Activated CD4-positive, alpha-beta T cell treated with anti-CD3 and anti-CD28 coated beads for 48 hours (primary cell): Measurements from ENCODE around the gene ZNF189.

ENCODE experiments used
- DNase-seq: peaks from one replicate; pipeline ENCODE4 v3.0.0-alpha.2; 2020

Gene ZNF189

GRCh38 chr9:101421653-101422065, 23.0 kb downstream of the ZNF189 start:
- DNase-seq, result no peak

DNA sequence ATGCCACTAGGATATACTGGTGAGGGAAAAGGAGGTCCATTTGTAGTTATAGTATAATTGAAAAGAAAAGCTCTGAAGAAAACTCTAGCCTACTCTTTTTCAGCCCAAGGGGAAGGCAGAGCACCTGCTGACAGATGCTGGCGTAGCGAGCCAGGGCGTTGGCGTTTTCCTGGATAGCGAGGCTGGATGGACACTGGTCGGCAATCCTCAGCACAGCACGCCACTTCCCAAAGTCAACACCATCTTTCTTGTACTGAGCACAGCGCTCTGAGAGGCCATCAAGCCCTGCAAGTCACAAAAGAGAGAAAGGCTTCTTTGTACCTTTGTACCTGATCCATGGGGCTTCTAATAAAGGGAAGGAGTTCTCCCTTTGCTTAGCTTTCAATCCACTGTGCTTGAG, 28.7 kb downstream of the ZNF189 start:
- no peak for DNase-seq

DNA sequence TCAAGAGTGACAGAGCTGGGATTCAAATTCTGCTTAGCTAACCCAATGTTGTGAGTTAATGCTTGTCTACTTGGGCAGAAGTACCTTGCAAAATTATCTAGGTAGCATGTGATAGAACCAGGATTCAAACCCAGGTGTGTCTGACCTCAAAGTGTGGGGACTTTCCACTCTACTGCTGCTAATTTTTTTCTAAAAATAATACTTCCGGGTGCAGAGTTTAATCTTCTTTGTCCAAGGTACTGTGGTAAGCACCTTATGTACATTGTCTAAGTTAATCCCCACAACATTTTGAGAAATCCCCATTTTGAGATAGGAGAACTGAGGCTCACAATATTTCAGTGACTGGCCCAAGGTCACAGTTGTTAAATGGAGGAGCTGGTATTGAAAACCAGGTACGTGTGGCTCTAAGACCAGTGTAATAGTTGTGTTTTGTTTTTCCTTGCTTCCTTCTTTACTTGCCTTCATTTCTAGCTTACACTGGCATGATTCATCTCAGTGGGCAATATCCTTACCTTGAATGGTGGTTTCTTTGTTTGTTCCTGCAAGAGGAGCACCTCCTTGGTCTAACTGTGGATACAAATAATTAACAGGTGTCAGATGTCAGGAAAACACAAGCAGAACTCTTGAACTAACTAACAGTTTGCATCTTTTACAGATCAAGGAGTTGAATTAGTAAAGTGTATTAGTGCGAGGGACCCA, 29.5 kb downstream of the ZNF189 start:
- no peak for DNase-seq

DNA sequence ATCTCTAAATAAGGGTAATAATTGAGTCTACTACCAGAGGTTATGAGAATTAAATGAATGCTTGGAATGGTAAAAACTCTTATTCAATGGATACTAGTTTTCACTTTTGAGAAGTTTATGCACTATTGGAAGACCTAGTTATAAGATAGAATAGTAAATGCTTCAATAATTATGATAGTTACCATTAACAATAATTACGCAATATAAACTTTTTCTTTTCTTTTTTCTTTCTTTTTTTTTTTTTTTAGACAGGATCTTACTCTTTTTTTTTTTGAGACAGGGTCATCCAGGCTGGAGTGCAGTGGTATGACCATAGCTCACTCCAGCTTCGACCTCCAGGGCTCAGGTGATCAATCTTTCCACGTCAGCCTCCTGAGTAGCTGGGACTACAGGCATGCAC, 30.3 kb downstream of the ZNF189 start:
- DNase-seq, result no peak

DNA sequence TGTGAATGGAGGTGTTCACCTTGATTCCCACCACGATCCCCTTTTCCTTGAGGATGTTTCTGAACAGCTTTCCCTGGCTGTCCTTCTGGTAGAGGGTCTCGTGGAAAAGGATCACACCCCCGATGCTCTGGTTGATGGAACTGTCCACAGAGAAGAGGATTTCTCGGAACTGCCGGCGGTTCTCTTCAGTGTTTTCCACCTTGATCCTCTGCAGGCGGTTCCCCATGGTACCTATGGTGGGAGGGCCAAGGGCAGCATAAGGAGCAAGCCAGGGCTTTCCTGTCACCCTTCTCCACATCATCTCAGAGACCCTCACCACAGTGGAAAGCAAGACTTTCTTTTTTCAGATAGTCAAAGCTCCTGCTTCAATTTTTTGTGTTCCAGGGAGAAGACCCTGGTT, 31.1 kb downstream of the ZNF189 start:
- DNase-seq, result no peak

- DNase-seq, result no peak
Observed at GRCh38 chr9:101432171-101432570, 33.5 kb downstream of the ZNF189 start.

GRCh38 chr9:101432740-101433139, 34.1 kb downstream of the ZNF189 start:
- DNase-seq, result no peak

- DNase-seq, result no peak
Observed at GRCh38 chr9:101433229-101433628, 34.6 kb downstream of the ZNF189 start.

DNA sequence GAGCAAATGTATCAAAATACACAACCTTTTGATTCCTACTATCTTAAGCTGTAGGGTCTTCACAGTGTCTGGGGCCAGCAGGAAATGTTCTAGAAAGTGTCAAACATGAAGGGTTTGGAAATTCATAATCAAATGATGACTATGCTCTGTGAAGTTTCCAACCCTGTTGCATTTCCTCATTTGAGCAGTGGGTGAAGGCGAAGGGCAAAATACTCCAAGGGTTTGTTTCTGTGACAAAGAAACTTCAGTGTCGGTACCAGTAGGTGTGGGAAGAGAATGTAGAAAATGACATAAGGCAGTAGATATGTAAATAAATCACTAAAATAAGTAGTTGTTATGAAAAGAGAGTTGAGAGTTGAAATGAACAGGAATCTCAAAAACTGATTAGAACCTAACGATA, 36.3 kb downstream of the ZNF189 start:
- DNase-seq, result no peak

DNA sequence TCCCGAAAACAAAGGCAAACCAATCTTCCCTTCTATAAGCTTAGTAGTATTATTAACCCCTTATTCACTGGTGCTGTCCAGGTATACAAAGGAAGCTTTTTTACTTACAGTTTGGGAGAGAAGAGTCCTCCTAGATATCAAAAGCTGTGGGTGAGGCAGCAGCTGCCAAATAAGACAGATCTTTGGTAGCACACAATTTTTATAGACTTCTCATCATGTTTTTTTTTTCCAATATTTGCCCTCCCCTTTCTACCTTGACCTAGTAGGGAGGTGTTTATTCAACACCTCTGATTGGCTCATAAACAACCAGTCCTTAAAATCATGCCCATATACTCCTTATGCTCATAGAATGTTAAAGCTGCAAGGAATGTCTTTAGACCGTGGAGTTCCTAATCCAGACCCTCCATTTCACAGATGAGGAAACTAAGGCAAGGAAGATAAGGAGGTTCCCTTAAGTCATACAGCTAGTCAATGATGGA, 37.0 kb downstream of the ZNF189 start, which contains the start of gene ALDOB:
Gene ALDOB (minus strand): TSS at position 174 of the 479 bp plus-strand sequence. CDS start 4,887 bp downstream, outside the sequence.
- no peak for DNase-seq

GRCh38 chr9:101437806-101438232, 39.2 kb downstream of the ZNF189 start:
- no peak for DNase-seq

- no peak for DNase-seq
Observed at GRCh38 chr9:101438523-101438922, 39.9 kb downstream of the ZNF189 start.

DNA sequence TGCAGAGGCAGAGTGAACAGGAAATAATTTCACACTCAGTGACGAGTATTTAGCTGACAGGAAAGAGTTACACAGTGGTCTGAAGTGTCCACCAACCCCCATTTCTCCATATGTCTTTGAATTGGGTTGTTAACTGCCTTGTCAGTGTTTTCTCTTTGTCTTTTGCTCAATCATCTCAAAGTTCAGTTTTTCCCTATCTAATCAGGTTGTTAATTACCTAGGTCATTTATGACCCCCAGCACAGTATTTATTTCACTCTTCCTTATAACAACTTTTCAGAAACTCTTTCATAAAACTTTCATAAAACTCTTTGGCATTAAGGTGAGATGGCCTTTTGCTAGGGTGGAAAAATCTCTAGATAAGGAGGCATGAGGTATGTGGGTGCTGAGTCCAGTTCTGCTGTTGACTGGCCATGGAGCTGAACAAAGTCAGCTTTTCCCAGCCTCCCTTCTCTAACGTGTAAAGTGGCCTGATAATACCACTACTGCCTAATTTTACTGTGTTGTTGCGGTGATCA, 42.1 kb downstream of the ZNF189 start:
- no peak for DNase-seq

- no peak for DNase-seq
Observed at GRCh38 chr9:101442318-101442717, 43.7 kb downstream of the ZNF189 start.

DNA sequence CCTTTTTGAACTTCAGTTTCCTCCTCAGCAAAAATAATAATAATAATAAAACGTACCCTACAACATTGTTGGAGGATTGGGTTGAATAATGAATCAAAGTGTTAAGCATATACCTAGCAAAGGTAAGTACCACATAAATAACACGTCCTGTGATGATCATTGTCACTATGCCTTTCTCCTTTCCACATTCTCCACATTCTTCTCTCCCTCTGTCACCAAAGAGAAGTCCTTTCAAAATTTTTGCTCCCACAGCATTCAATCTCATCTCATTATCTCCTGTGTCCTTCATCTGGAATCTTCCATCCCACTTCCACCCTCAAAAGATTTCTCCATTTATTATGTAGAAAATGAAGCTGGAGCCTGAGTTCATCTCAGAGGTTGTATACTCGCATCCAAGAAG, 44.1 kb downstream of the ZNF189 start:
- no peak for DNase-seq

DNA sequence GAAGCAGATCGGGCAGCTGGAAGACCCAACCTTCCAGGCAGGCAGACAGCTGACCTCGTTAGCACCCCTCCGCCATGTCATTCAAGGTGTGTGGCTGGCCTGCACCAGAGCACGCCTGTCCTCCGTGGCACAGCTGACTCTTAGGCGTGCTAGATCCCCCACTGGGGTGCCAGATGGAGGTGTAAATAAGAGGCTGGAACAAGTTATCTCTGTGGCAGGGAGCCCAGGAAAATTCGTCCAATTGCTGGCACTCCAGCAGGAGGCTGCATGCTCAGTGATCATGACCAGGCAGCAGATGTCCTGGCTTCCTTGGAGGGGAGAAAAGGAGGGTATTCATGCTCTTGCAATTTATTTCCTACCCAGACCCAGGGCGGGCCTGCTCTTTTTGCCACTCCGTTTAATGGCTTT, 44.7 kb downstream of the ZNF189 start:
- no peak for DNase-seq

GRCh38 chr9:101445353-101446029, 46.8 kb downstream of the ZNF189 start:
- DNase-seq, result no peak

DNA sequence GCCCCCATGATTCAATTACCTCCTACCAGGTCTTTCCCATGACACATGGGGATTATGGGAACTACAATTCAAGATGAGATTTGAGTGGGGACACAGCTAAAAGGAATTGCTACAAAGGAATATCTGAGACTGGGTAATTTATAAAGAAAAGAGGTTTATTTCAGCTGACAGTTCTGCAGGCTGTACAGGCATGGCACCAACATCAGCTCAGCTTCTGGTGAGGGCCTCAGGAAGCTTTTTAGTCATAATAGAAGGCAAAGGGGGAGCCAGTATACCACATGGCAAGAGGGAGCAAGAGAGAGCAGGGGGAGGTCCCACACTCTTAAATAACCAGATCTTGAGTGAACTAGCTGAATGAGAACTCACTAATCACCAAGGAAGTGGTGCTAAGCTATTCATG, 48.1 kb downstream of the ZNF189 start:
- DNase-seq, result no peak

DNA sequence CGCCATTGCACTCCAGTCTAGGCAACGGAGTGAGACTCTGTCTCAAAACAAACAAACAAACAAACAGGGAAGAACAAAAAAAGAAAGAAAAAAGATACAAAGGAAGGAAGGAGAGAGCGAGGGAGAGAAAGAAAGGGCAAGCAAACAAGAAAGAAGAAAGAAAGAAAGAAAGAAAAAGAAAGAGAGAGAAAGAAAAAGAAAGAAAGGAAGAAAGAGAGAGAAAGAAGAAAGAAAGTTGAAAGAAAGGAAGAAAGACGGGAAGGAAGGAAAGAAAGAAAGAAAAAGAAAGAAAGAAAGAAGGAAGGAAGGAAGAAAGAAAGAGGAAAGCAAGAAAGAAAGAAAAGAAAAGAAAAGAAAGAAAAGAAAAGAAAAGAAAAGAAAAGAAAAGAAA, 50.0 kb downstream of the ZNF189 start:
- no peak for DNase-seq

DNA sequence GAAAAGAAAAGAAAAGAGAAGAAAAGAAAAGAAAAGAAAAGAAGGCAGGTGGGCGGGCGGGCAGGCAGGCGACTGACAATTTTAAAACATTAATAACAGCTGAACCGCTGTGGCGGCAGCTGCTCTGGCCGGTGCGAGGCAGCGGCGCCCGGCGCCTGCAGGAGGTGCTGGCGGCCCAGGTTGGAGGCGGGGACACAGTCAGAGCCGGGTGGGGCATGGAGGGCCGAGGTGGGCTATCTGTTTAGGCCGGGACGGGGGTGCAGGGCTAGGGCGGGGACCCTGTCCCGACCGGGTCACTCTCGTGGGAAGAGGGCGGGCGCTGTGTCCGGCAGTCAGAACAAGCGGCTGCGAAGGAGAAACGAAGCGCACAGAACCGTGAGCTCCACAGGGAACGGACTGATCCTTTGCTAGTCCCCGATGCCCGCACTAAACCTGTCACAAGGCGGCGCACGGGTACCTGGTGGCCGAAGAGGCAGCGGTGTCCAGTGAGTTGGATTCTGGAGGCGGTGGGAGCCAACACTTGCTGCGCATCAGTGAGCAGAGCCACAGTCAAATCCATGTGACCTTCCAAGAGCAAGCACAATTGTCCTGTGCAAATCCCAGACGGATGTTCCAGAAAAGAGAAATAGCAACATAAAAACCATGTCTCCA, 50.5 kb downstream of the ZNF189 start:
- DNase-seq, result peak; percentile 64

DNA sequence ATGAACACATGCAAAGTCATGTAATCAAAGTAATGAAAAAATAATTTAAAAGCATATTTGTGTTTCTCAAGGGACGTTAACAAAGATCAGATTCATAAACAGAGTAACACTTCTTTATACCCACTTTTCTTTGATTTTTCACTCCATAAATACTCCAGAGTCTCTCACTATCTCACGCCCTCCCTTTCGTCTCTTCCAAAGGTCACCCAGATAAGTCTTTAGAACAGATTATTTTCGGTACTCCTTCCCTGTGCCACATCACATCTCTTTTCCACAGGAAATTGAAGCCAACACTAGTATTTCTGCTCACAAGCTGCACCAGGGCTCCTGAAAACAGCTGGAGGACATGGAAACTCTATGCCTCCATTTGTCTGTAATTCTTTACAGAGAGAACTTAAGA, 52.3 kb downstream of the ZNF189 start:
- DNase-seq, result no peak

DNA sequence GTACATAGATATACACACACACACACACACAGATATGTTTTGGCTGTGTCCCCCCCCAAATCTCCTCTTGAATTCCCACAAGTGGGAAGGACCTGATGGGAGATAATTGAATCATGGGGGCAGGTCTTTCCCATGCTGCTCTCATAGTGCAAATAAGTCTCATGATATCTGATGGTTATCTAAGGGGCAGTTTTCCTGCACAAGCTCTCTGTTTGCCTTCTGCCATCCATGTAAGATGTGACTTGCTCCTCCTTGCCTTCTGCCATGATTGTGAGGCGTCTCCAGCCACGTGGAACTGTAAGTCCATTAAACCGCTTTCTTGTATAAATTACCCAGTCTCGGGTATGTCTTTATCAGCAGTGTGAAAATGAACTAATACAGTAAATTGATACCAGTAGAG, 52.8 kb downstream of the ZNF189 start:
- no peak for DNase-seq

DNA sequence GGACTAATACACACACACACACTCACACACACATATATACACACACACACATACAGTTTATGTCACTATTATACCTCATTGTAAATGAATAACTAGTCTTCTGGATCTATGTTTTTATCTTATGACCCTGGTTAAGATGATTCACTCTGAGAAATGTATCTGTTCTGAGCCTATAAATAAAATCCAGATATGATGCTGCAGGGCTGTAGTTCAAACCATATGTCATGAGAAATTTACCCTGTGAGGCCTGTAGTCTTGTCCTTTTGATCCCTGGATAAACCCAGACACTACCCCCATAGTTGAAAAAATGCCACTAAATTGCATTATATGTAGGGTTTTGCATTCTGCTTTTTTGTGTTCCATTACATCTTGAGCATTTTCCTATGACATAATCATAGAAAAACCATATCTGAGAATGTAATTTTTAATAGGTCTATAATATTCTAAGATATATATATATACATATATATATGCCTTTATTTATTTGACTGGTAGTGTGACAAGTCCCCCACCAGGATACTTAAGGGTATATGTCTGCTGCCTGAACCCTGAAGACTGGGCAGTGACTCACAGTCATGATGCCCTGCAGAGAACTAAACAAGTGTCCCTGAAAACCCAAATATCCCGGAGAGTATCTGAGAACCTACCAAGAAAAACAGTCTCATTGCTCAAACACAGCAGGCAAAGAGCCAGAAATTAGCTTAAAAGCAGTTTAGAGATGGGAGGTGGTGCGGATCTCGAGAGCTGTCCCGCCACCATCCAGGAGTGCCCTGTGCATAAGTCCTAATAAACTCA, 55.3 kb downstream of the ZNF189 start:
- no peak for DNase-seq
